ENCODE data around the gene IL11RA.

Gene IL11RA

DNA sequence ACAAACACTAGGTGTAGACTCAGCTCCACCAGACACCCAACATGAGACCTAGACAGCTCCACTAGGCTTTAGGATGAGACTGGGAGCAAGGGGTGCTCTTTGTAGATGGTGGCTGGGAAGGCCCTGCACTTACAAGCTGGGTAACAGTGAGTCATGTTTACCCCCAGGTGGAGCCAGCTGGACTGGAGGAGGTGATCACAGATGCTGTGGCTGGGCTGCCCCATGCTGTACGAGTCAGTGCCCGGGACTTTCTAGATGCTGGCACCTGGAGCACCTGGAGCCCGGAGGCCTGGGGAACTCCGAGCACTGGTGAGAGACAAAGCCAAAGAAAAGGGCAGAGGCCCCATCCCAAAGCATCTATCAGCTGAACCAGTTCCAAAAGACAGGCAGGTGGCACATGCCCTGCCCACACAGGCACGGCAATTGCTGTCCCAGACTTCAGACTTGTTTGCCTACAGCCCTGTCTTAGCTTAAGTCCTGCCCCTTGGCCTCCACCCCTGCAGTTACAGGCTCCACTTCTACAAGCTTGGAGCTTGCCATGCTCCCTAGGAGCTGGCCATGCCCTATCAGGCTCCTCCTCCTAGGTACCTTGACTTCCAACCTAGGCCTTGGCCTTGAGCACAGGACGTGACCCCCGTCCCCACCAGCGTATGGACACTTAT, 7.7 kb downstream of the IL11RA start:
- no peak overlapping the region for H3K4me3 ChIP-seq (ENCODE audit: low read depth, low read length)
- peak; percentile 40 for DNase-seq (ENCODE audit: low read depth)
- TF ChIP-seq, protein P1, sequence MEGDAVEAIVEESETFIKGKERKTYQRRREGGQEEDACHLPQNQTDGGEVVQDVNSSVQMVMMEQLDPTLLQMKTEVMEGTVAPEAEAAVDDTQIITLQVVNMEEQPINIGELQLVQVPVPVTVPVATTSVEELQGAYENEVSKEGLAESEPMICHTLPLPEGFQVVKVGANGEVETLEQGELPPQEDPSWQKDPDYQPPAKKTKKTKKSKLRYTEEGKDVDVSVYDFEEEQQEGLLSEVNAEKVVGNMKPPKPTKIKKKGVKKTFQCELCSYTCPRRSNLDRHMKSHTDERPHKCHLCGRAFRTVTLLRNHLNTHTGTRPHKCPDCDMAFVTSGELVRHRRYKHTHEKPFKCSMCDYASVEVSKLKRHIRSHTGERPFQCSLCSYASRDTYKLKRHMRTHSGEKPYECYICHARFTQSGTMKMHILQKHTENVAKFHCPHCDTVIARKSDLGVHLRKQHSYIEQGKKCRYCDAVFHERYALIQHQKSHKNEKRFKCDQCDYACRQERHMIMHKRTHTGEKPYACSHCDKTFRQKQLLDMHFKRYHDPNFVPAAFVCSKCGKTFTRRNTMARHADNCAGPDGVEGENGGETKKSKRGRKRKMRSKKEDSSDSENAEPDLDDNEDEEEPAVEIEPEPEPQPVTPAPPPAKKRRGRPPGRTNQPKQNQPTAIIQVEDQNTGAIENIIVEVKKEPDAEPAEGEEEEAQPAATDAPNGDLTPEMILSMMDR (IDR thresholded peaks at IDR 0.05; ENCODE audit: low read depth, low read length) = no peak
- TF ChIP-seq, protein P2, sequence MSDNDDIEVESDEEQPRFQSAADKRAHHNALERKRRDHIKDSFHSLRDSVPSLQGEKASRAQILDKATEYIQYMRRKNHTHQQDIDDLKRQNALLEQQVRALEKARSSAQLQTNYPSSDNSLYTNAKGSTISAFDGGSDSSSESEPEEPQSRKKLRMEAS (IDR thresholded peaks at IDR 0.05; ENCODE audit: low read depth, low read length) = no peak
- TF ChIP-seq POLR2A (IDR thresholded peaks at IDR 0.05; ENCODE audit: extremely low read depth, insufficient read length) = no peak
- no peak for TF ChIP-seq MYC (IDR thresholded peaks at IDR 0.05; ENCODE audit: low read depth, low read length)

DNA sequence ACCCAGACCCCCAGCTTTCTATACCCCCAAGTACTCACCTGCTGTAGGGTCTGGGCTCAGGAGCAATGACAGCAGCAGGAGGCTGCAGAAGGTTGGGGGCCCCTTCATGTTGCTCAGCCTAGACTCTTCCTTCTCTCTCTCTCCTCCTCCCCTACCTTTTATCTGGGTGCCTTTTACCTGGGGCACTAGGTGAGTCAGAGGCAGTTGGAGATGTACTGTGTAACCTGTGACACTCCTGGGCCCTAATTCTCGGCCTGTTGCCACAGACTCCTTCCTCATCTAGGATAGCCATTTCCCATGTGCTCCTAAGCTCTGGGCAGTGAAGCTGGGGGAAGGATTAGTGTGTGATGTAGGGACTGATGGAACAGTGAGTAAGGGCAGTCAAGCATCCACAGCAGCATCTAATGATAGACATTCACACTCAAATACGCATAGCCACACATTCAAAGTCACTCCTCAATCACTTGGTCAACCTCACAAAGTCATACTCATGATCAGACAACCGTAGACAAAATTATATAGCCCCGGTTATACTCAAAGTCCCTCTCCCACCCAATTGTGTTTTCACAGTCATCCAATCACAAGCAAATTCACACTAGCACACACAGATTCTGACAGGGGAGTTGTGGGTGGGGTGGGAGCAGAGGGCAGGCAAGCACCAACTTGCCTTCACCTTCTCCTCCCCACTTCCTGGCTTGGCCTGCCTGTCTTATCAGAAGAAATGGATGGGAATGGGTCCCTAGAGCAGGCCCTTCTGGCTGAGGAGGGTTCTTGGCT, 10.7 kb downstream of the IL11RA start, which contains the start of gene CCL27:
Gene CCL27, minus strand, starts transcription at position 132 of the 777 bp plus-strand sequence. Its CDS starts 24 bp downstream, at position 108.
- DNase-seq (ENCODE audit: low read depth) = no peak
- H3K4me3 ChIP-seq (ENCODE audit: low read depth, low read length) = no peak within 1 kb of the TSS
- no peak for TF ChIP-seq POLR2A (IDR thresholded peaks at IDR 0.05; ENCODE audit: extremely low read depth, insufficient read length)
- TF ChIP-seq, protein P1 (IDR thresholded peaks at IDR 0.05; ENCODE audit: low read depth, low read length) = no peak
- TF ChIP-seq, protein P2 (IDR thresholded peaks at IDR 0.05; ENCODE audit: low read depth, low read length) = no peak
- TF ChIP-seq MYC (IDR thresholded peaks at IDR 0.05; ENCODE audit: low read depth, low read length) = no peak

DNA sequence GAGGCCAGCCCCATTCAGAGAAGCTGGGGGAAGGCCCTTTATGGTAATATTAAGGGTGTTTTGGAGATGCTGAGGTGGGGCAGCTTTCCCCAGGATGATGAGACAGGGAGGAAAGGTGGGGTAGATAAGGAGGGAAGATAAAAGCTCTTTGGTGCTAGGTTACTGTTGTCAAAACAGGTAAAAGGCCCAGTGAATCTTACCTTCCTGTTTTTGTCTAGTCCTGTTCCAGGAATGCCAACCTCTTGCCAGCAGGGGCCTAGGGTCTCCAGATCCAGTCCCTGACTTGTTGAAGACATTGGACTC, 11.3 kb downstream of the IL11RA start:
- TF ChIP-seq, protein P1 (IDR thresholded peaks at IDR 0.05; ENCODE audit: low read depth, low read length) = no peak
- TF ChIP-seq MYC (IDR thresholded peaks at IDR 0.05; ENCODE audit: low read depth, low read length) (no peak), POLR2A (IDR thresholded peaks at IDR 0.05; ENCODE audit: extremely low read depth, insufficient read length) (no peak)
- TF ChIP-seq, protein P2 (IDR thresholded peaks at IDR 0.05; ENCODE audit: low read depth, low read length) = no peak
- no peak for DNase-seq (ENCODE audit: low read depth)
- no peak overlapping the region for H3K4me3 ChIP-seq (ENCODE audit: low read depth, low read length)

DNA sequence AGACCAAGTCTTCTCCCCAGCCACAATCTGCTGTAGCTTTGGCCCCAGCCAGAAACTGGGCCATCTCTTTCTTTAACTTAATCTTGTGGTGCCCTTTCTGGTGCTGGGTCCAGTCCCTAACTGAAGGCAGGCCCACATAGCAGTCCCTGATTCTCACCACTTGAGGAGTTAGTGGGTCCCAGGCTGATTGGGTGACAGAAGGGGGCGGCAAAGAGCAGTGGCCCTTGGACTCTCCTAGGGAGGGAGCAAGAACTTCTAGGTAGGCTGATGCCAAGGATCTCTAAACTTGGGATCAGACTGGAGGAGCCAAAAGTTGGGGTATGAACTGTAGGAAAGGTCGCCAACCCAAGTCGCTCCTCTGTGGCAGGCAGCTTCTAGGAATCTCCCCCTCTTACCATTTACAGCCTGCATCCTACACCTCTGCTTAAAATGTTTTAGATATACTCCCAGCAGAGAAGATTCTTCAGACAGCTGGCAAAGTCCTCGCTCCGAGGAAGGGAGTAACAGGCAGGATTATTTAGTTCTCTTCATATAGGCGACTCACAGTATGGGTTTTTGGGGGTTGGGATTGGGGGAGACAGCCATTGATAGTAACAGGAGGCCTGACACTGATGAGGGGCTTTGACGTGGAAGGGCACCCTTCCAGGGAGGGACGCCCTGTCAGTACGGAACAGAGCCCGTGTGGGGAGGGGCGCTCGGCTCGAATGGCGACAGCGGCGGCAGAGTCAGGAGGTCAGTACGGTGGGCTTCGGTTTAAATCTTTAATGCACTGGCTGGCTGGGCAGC, 12.5 kb downstream of the IL11RA start:
- TF ChIP-seq MYC (IDR thresholded peaks at IDR 0.05; ENCODE audit: low read depth, low read length) (peak; percentile 33; the same call in 1 of the 2 replicates), POLR2A (IDR thresholded peaks at IDR 0.05; ENCODE audit: extremely low read depth, insufficient read length) (no peak)
- TF ChIP-seq, protein P1 (IDR thresholded peaks at IDR 0.05; ENCODE audit: low read depth, low read length) = peak; percentile 100
- TF ChIP-seq, protein P2 (IDR thresholded peaks at IDR 0.05; ENCODE audit: low read depth, low read length) = no peak
- DNase-seq (ENCODE audit: low read depth) = peak; percentile 91
- H3K4me3 ChIP-seq (ENCODE audit: low read depth, low read length) = peak overlapping the region; percentile 46

DNA sequence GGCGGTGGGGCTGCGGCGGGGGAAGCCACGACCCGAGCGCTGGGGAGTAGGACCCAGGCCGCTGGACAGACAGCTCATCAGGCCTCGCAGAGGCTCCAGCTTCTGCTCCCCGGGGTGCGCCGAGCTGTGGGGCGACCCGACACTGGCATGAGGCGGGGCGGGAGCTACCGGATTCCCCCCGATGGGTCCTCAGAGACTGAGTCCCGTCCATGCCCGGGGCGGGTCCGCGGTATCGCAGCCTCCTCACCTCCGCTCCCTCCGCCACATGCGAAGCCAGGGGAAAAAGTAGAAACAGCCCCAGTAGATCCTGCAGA, 13.0 kb downstream of the IL11RA start:
- TF ChIP-seq MYC (IDR thresholded peaks at IDR 0.05; ENCODE audit: low read depth, low read length) (0 out of 2 replicates have a peak, but pooled peaks have one; percentile 18), POLR2A (IDR thresholded peaks at IDR 0.05; ENCODE audit: extremely low read depth, insufficient read length) (no peak)
- TF ChIP-seq, protein P2 (IDR thresholded peaks at IDR 0.05; ENCODE audit: low read depth, low read length) = peak; percentile 42; the same call in 1 of the 2 replicates
- TF ChIP-seq, protein P1 (IDR thresholded peaks at IDR 0.05; ENCODE audit: low read depth, low read length) = no peak
- no peak for DNase-seq (ENCODE audit: low read depth)
- peak overlapping the region; percentile 46 for H3K4me3 ChIP-seq (ENCODE audit: low read depth, low read length)
